ENCODE measurements around the gene PAXIP1. TPM values are rescaled to one million over a fixed set of nuclear protein-coding genes. Genes with fewer than 3 reads are reported as not detected.

The PAXIP1 gene
- total and polyA plus RNA-seq, 8 donors, result 10.6 to 22.3 (median 19.6) TPM

DNA sequence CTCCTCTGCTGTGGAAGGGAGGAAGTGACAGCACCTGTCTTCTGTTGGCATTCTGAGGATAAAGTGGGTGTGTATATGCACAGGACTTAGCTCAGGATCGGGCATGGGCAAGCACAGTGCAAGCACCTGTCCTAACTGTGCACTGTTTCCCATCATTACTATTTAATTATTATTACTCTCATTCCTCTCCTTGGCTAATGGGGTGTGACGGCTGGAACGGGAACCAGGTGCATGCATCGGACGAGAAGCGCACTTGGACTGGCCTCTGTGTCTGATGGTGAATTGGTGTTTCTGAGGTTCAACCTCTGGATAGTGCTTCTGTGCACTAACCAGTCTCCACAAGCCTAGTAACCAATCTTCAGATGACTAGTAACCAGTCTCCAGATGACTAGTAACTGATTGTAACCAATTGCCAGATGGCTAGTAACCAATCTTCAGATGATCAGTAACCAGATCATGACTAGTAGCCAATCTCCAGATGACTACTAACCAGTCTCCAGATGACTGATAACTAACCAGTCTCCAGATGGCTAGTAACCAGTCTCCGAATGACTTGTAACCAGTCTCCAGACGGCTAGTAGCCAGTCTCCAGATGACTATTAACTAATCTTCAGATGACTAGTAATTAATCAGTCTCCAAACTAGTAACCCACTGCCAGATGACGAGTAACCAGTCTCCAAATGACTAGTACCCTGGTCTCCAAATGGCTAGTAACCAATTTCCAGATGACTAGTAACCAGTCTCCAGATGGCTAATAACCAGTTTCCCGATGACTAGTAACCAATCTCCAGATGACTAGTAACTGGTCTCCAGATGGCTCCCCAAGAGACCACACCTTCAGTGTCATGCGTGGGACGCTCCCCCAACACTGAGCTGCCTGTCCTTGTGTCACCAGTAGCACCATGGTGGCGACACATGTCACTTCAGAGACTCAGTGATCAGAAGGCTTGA is 85.8 kb downstream of the PAXIP1 start:
- no peaks in the 10 kb centered on the region for H3K36me3 ChIP-seq
- ATAC-seq (no peak), DNase-seq (no peak)
- no peak overlapping the region for H3K27ac ChIP-seq
- peaks cover 10 to 26% of the 10 kb centered on the region in 2 donors for H3K27me3 ChIP-seq
- intact Hi-C loops (cut with DNase I), result loop anchor here in 1 of 2 donors (10.0 kb wide), 1 partner anchor 428 kb away; no protein-coding TSS in a partner anchor
- TF ChIP-seq, protein P1, sequence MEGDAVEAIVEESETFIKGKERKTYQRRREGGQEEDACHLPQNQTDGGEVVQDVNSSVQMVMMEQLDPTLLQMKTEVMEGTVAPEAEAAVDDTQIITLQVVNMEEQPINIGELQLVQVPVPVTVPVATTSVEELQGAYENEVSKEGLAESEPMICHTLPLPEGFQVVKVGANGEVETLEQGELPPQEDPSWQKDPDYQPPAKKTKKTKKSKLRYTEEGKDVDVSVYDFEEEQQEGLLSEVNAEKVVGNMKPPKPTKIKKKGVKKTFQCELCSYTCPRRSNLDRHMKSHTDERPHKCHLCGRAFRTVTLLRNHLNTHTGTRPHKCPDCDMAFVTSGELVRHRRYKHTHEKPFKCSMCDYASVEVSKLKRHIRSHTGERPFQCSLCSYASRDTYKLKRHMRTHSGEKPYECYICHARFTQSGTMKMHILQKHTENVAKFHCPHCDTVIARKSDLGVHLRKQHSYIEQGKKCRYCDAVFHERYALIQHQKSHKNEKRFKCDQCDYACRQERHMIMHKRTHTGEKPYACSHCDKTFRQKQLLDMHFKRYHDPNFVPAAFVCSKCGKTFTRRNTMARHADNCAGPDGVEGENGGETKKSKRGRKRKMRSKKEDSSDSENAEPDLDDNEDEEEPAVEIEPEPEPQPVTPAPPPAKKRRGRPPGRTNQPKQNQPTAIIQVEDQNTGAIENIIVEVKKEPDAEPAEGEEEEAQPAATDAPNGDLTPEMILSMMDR (IDR thresholded peaks at IDR 0.05), result no peak
- H3K4me3 ChIP-seq, result no peak overlapping the region
- peaks cover 0 to 11% of the 10 kb centered on the region in 2 donors for H3K4me1 ChIP-seq
- no peaks in the 10 kb centered on the region for H3K9me3 ChIP-seq

DNA sequence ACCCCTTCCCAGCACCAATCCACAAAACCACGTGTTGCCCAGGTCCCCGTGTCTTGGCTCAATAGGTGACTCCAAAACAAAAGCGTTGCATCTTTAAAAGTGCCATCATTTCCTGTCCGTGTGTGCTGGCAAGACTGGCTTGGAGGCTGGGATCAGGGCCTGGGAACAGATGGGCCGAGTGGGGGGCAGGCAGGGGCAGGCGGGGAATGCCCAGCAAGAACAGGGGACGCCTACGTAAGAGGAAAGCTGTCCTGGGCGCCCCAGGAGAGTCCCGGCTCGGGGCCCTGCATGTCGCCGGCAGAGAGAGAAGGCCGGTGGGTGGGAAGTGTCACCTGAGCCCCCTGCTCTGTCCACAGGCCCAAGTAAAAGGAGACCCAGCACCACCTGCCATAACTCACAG is 86.5 kb downstream of the PAXIP1 start:
- DNase-seq (no peak), ATAC-seq (no peak)
- peaks cover 10 to 26% of the 10 kb centered on the region in 2 donors for H3K27me3 ChIP-seq
- H3K4me1 ChIP-seq, result peaks cover 0 to 11% of the 10 kb centered on the region in 2 donors
- H3K36me3 ChIP-seq, result no peaks in the 10 kb centered on the region
- H3K27ac ChIP-seq, result no peak overlapping the region
- no peak overlapping the region for H3K4me3 ChIP-seq
- intact Hi-C loops (cut with DNase I), result loop anchor here in 1 of 2 donors (10.0 kb wide), 1 partner anchor 428 kb away; no protein-coding TSS in a partner anchor
- no peaks in the 10 kb centered on the region for H3K9me3 ChIP-seq
- TF ChIP-seq, protein P1 (IDR thresholded peaks at IDR 0.05), result no peak

DNA sequence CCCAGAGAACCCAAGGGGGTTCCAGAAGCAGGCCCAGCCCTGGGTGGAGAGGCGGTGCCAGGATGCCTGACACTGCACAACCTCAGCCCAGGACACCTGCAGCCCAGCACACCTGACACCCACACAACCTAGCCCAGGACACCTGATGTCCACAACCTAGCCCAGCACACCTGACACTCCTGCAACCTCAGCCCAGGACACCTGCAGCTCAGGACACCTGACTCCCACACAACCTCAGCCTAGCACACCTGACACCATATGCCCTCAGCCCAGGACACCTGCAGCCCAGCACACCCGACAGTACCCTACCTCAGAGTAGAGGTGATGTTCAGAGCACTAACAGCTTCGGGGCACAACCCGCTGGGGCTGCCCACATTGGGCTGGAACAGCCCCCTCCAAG is 87.3 kb downstream of the PAXIP1 start:
- peaks cover 0 to 11% of the 10 kb centered on the region in 2 donors for H3K4me1 ChIP-seq
- peaks cover 0 to 5% of the 10 kb centered on the region in 2 donors for H3K9me3 ChIP-seq
- peaks cover 10 to 26% of the 10 kb centered on the region in 2 donors for H3K27me3 ChIP-seq
- ATAC-seq (no peak), DNase-seq (no peak)
- no peak overlapping the region for H3K27ac ChIP-seq
- no peaks in the 10 kb centered on the region for H3K36me3 ChIP-seq
- TF ChIP-seq, protein P1 (IDR thresholded peaks at IDR 0.05), result no peak
- no peak overlapping the region for H3K4me3 ChIP-seq
- intact Hi-C loops (cut with DNase I), result loop anchor here in 1 of 2 donors (10.0 kb wide), 1 partner anchor 429 kb away; no protein-coding TSS in a partner anchor

DNA sequence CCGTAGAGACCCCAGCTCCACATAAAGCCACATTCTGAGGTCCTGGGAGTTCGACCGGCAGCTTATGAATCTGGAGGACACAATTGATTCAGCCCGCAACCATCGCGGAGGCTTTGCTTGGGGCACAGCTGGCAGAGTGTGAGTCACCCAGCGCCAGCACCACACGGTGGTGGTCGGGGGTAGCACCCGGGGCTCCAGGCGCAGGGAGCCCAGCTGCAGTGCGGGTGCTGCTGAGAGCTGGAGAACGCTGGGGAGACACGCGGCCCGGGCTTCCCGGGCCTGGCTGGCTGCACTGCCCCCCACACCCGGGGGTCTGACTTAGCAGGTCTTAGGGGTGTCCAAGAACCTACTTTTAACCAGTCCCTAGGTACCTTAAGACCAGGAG is 87.9 kb downstream of the PAXIP1 start:
- ATAC-seq (no peak), DNase-seq (no peak)
- intact Hi-C loops (cut with DNase I), result loop anchor here in 1 of 2 donors (10.0 kb wide), 1 partner anchor 430 kb away; no protein-coding TSS in a partner anchor
- H3K9me3 ChIP-seq, result peaks cover 0 to 5% of the 10 kb centered on the region in 2 donors
- peaks cover 10 to 26% of the 10 kb centered on the region in 2 donors for H3K27me3 ChIP-seq
- H3K27ac ChIP-seq, result no peak overlapping the region
- peaks cover 0 to 11% of the 10 kb centered on the region in 2 donors for H3K4me1 ChIP-seq
- TF ChIP-seq, protein P1 (IDR thresholded peaks at IDR 0.05), result no peak
- H3K4me3 ChIP-seq, result no peak overlapping the region
- H3K36me3 ChIP-seq, result no peaks in the 10 kb centered on the region
